ENCODE measurements around the gene DPP4. TPM values are rescaled to one million over a fixed set of nuclear protein-coding genes. Genes with fewer than 3 reads are reported as not detected.
A peak's percentile ranks its signal among the peaks of the same experiment; 100 is the strongest.

The DPP4 gene
- total and polyA plus RNA-seq, 12 donors, result 1.1 to 8.3 (median 4.1) TPM

- no peak for TF ChIP-seq CTCF (IDR thresholded peaks at IDR 0.05)
- Histone ChIP-seq H3K27ac (no peak overlapping the region), H3K4me3 (no peak overlapping the region), H3K4me1 (peaks cover 0 to 8% (median 0%) of the 10 kb centered on the region in 9 donors), H3K9me3 (peaks cover 0 to 17% (median 10%) of the 10 kb centered on the region in 11 donors), H3K36me3 (no peaks in the 10 kb centered on the region), H3K27me3 (no peaks in the 10 kb centered on the region)
- DNase-seq (no peak), ATAC-seq (no peak)
- intact Hi-C loops (cut with DNase I), result no loop called here
- WGBS, 2 donors, result 60 to 83% methylated on average over 2 of the region's 2 CpGs
Measured at GRCh38 chr2:162060532-162060931, 13.5 kb downstream of the DPP4 start.

- intact Hi-C loops (cut with DNase I), result no loop called here
- 68 to 83% methylated on average over 8 of the region's 8 CpGs for WGBS, 2 donors
- Histone ChIP-seq H3K27me3 (no peaks in the 10 kb centered on the region), H3K36me3 (no peaks in the 10 kb centered on the region), H3K9me3 (peaks cover 0 to 17% (median 10%) of the 10 kb centered on the region in 11 donors), H3K4me3 (no peak overlapping the region), H3K4me1 (peaks cover 0 to 7% (median 0%) of the 10 kb centered on the region in 9 donors), H3K27ac (peak overlapping the region in 1 of 10 donors; percentile 38)
- no peak for DNase-seq
- peak in 1 of 9 donors; percentile 3 for TF ChIP-seq CTCF (IDR thresholded peaks at IDR 0.05)
- ATAC-seq, result peak in 3 of 8 donors; percentile 52 to 74 (median 55)
Measured at GRCh38 chr2:162058973-162059668, 14.9 kb downstream of the DPP4 start.

- TF ChIP-seq CTCF (IDR thresholded peaks at IDR 0.05), result no peak
- no peak overlapping the region for H3K27ac ChIP-seq
- no peaks in the 10 kb centered on the region for H3K27me3 ChIP-seq
- peaks cover 0 to 4% (median 0%) of the 10 kb centered on the region in 9 donors for H3K4me1 ChIP-seq
- no peaks in the 10 kb centered on the region for H3K36me3 ChIP-seq
- DNase-seq (no peak), ATAC-seq (no peak)
- 75 to 100% methylated on average over 1 of the region's 1 CpG for WGBS, 2 donors
- intact Hi-C loops (cut with DNase I), result no loop called here
- no peak overlapping the region for H3K4me3 ChIP-seq
- peaks cover 0 to 17% (median 10%) of the 10 kb centered on the region in 11 donors for H3K9me3 ChIP-seq
Measured at GRCh38 chr2:162057426-162057825, 16.6 kb downstream of the DPP4 start.

GRCh38 chr2:162056796-162057399, 17.1 kb downstream of the DPP4 start:
- Histone ChIP-seq H3K27ac (no peak overlapping the region), H3K9me3 (peaks cover 0 to 17% (median 10%) of the 10 kb centered on the region in 11 donors), H3K36me3 (no peaks in the 10 kb centered on the region), H3K4me1 (peaks cover 0 to 4% (median 0%) of the 10 kb centered on the region in 9 donors), H3K27me3 (no peaks in the 10 kb centered on the region), H3K4me3 (no peak overlapping the region)
- DNase-seq (no peak), ATAC-seq (no peak)
- intact Hi-C loops (cut with DNase I), result no loop called here
- WGBS, 2 donors, result 88 to 100% methylated on average over 1 to 2 of the region's 2 CpGs
- no peak for TF ChIP-seq CTCF (IDR thresholded peaks at IDR 0.05)
